A549 (cell line): Measurements from ENCODE around the gene ST8SIA5. TPM values are rescaled to one million over a fixed set of nuclear protein-coding genes. Genes with fewer than 3 reads are reported as not detected.

Experiments used
- ATAC-seq, 2 experiments: fragments of 200-7000 bp in 1 of 2; fragments of >200 bp in 1 of 2; cut with Nextera tagmentation in 1 of 2; cut with Tn5 transposase in 1 of 2; 3 replicates each; pipeline versions ENCODE4 v1.8.0 to v1.9.1; 2018 to 2020; ENCODE audit warnings: mild to moderate bottlenecking in 1 of 2, moderate library complexity in 1 of 2
- CTCF ChIA-PET: fragments of 300-600 bp; sonication (Branson Sonifier 250); formaldehyde crosslinking; extraction: SDS; loops from one replicate; lab custom pipeline; 2021; ENCODE audit warnings: antibody characterized with exemption, inconsistent platforms; lab: Yijun Ruan, JAX
- POLR2A ChIA-PET: fragments of 350-600 bp; formaldehyde crosslinking; extraction: SDS; loops from one replicate; lab custom pipeline; 2021; ENCODE audit warnings: antibody characterized with exemption, inconsistent platforms; lab: Yijun Ruan, JAX
- DNase-seq, 2 experiments: peaks; one replicate each; pipeline versions ENCODE4 v3.0.0 to v3.0.0-alpha.2; 2011 to 2016; ENCODE audit warnings: low read depth in 1 of 2, low spot score in 1 of 2
- FAIRE-seq: peaks from 2 replicates; lab custom pipeline; 2011; peaks lifted over from hg19 to GRCh38; lab: Jason Lieb, UNC
- H3K27ac ChIP-seq, 2 experiments: fragments of >200 bp; sonication (Bioruptor Twin); formaldehyde crosslinking; 3 replicates each; pipeline ENCODE4 v1.5.1; 2016 to 2017
- H3K4me1 ChIP-seq: fragments of >200 bp; sonication (Bioruptor Twin); formaldehyde crosslinking; 3 replicates; pipeline ENCODE4 v1.6.1; 2016
- H3K4me2 ChIP-seq: fragments of >200 bp; sonication (Bioruptor Twin); formaldehyde crosslinking; 3 replicates; pipeline ENCODE4 v1.6.1; 2016
- H3K4me3 ChIP-seq: fragments of >200 bp; sonication (Bioruptor Twin); formaldehyde crosslinking; 3 replicates; pipeline ENCODE4 v1.5.1; 2016
- H3K9me3 ChIP-seq: fragments of >200 bp; sonication (Bioruptor Twin); formaldehyde crosslinking; 3 replicates; pipeline ENCODE4 v1.6.1; 2016
- BCL3 ChIP-seq: fragments of >200 bp; sonication (Bioruptor Twin); formaldehyde crosslinking; IDR thresholded peaks from 3 replicates; pipeline ENCODE4 v1.6.1; 2016
- CEBPB ChIP-seq, 2 experiments: fragments of >200 bp in 1 of 2; sonication (Bioruptor Twin) in 1 of 2; formaldehyde crosslinking in 1 of 2; IDR thresholded peaks; 2 replicates each; pipeline ENCODE4 v1.6.1; 2012 to 2016
- CHD4 ChIP-seq: fragments of 200-600 bp; sonication (generic); IDR thresholded peaks from 2 replicates; pipeline ENCODE4 v1.6.1; 2016; ENCODE audit warnings: antibody characterized with exemption, mild to moderate bottlenecking, borderline replicate concordance
- E2F6 ChIP-seq: IDR thresholded peaks from 2 replicates; pipeline ENCODE4 v1.6.1; 2012; ENCODE audit warnings: low read depth, borderline replicate concordance
- EP300 ChIP-seq, 2 experiments: fragments of >200 bp; sonication (Bioruptor Twin); formaldehyde crosslinking; IDR thresholded peaks; 2 replicates in 1 of 2; 3 replicates in 1 of 2; pipeline ENCODE4 v1.6.1; 2016 to 2017
- FOSL2 ChIP-seq, 2 experiments: fragments of 450-650 bp in 1 of 2; fragments of >200 bp in 1 of 2; sonication (Bioruptor Twin) in 1 of 2; formaldehyde crosslinking; IDR thresholded peaks; 2 replicates each; pipeline versions ENCODE4 v1.5.0 to v1.6.1; 2016 to 2020; ENCODE audit warnings: mild to moderate bottlenecking in 1 of 2, moderate library complexity in 1 of 2
- GATA3 ChIP-seq: IDR thresholded peaks from 2 replicates; pipeline ENCODE4 v1.6.1; 2012; ENCODE audit warnings: borderline replicate concordance
- HES2 ChIP-seq: fragments of >200 bp; sonication (Bioruptor Twin); formaldehyde crosslinking; IDR thresholded peaks from 2 replicates; pipeline ENCODE4 v1.6.1; 2016
- HMGXB4 ChIP-seq: fragments of 250-450 bp; sonication (Bioruptor Pico); IDR thresholded peaks from 2 replicates; pipeline ENCODE4 v1.5.0; 2021; ENCODE audit warnings: mild to moderate bottlenecking, moderate library complexity, borderline replicate concordance
- HOXB13 ChIP-seq: fragments of 250-450 bp; sonication (Bioruptor Pico); IDR thresholded peaks from 2 replicates; pipeline ENCODE4 v1.5.0; 2020; ENCODE audit warnings: low read depth, mild to moderate bottlenecking, moderate library complexity
- MAFK ChIP-seq: fragments of 450-650 bp; IDR thresholded peaks from 2 replicates; pipeline ENCODE4 v1.6.1; 2014; ENCODE audit not compliant: partially characterized antibody
- MAZ ChIP-seq: fragments of 150-350 bp; IDR thresholded peaks from 2 replicates; pipeline ENCODE4 v1.6.1; 2014; ENCODE audit warnings: antibody characterized with exemption, low read depth, low read length, borderline replicate concordance
- MYC ChIP-seq: IDR thresholded peaks from 2 replicates; pipeline ENCODE4 v1.6.1; 2012; ENCODE audit warnings: mild to moderate bottlenecking, inconsistent platforms, low read length, improper control_type of control experiment, borderline replicate concordance
- NFE2L2 ChIP-seq: fragments of 150-350 bp; conservative IDR thresholded peaks from 2 replicates; pipeline ENCODE4 v1.6.1; 2014; ENCODE audit warnings: low read length
- PBX3 ChIP-seq: IDR thresholded peaks from 2 replicates; pipeline ENCODE4 v1.6.1; 2012
- POLR2A ChIP-seq: IDR thresholded peaks from 2 replicates; pipeline ENCODE4 v1.6.1; 2012; ENCODE audit warnings: mild to moderate bottlenecking, low read length
- TFCP2L1 ChIP-seq: fragments of 250-450 bp; sonication (Bioruptor Pico); IDR thresholded peaks from 2 replicates; pipeline ENCODE4 v1.5.0; 2021; ENCODE audit warnings: mild to moderate bottlenecking
- ZFP36 ChIP-seq: fragments of 450-650 bp; IDR thresholded peaks from 2 replicates; pipeline ENCODE4 v1.6.1; 2014; ENCODE audit warnings: borderline replicate concordance; ENCODE audit not compliant: partially characterized antibody
- WGBS: methylation state at CpG from one replicate; pipeline ENCODE4 v1.1.6; 2017; ENCODE audit errors: missing lambda C conversion rate; 5-methylcytosine and 5-hydroxymethylcytosine counted together
- polyA plus RNA-seq, 4 experiments: library from polyadenylated mRNA; depleted of rRNA in 3 of 4; stranded (reverse); fragments of >200 nt; fragmentation: RNase III in 1 of 4; extraction: RNeasy Plus Mini Kit Qiagen cat#74134 plus additional on column Dnase treatment in 1 of 4; gene quantifications; 2 replicates in 3 of 4; 3 replicates in 1 of 4; pipeline ENCODE4 v1.2.3, GENCODE V29; 2011 to 2017

ST8SIA5 gene
- polyA plus RNA-seq, 2 of the 4 experiments (the other 2 are of a cell fraction): not detected

GRCh38 chr18:46650681-46651080 is 106.2 kb downstream of the ST8SIA5 start:
- ATAC-seq (no peak), DNase-seq (no peak), FAIRE-seq (no peak)
- CTCF ChIA-PET: interaction anchor here (0.7 to 1.3 kb wide), 2 partner anchors 11 to 27 kb away, joined by 3 to 4 read pairs; no protein-coding TSS in a partner anchor
- H3K4me3 ChIP-seq: no peak overlapping the region
- 0% methylated on average over 4 of the region's 4 CpGs for WGBS
- H3K9me3 ChIP-seq: no peaks in the 10 kb centered on the region
- H3K27ac ChIP-seq: no peak overlapping the region
- POLR2A ChIA-PET: no interaction called here
- no peaks in the 10 kb centered on the region for H3K4me1 ChIP-seq
- H3K4me2 ChIP-seq: no peak overlapping the region
- TF ChIP-seq BCL3 (no peak), FOSL2 (IDR thresholded peaks at IDR 0.05) (no peak), FOSL2 (CRISPR knock-in tag; IDR thresholded peaks at IDR 0.05) (no peak), TFCP2L1 (CRISPR knock-in tag) (no peak), CEBPB (IDR thresholded peaks at IDR 0.05) (no peak), E2F6 (no peak), PBX3 (no peak)
- TF ChIP-seq, all 56 proteins: peak for 0

GRCh38 chr18:46649071-46649862 is 107.6 kb downstream of the ST8SIA5 start:
- TF ChIP-seq GATA3 (no peak), HMGXB4 (CRISPR knock-in tag) (no peak), MAFK (no peak), MYC (no peak), HES2 (no peak), POLR2A (no peak), NFE2L2 (no peak), CHD4 (no peak), MAZ (no peak), ZFP36 (no peak), EP300 (IDR thresholded peaks at IDR 0.05) (no peak), HOXB13 (no peak)
- ChIA-PET CTCF (interaction anchor here (1.3 to 5.1 kb wide), 4 partner anchors 8 to 478 kb away, joined by 3 to 37 read pairs (median 4); partner anchors contain the start of gene LOXHD1), POLR2A (no interaction called here)
- no peak overlapping the region for H3K27ac ChIP-seq
- FAIRE-seq: no peak
- no peak for DNase-seq
- no peaks in the 10 kb centered on the region for H3K4me1 ChIP-seq
- WGBS: 44% methylated on average over 9 of the region's 12 CpGs
- H3K9me3 ChIP-seq: no peaks in the 10 kb centered on the region
- H3K4me3 ChIP-seq: no peak overlapping the region
- no peak for ATAC-seq
- no peak overlapping the region for H3K4me2 ChIP-seq
